Peyer's patch (tissue), 4 donors: ENCODE results near the gene MRTFB. TPM values are rescaled to one million over a fixed set of nuclear protein-coding genes. Genes with fewer than 3 reads are reported as not detected.
A peak's percentile ranks its signal among the peaks of the same experiment; 100 is the strongest.

ENCODE experiments used
- DNase-seq, 3 donors: peaks; one replicate each; pipeline ENCODE4 v3.0.0-alpha.2; 2017 to 2019
- H3K27ac ChIP-seq, 4 donors: fragments of 200-600 bp; sonication (generic); one replicate each; pipeline ENCODE4 v1.5.1; 2016 to 2019
- H3K27me3 ChIP-seq, 2 donors: fragments of 200-600 bp; sonication (generic); one replicate each; pipeline ENCODE4 v1.5.1; 2019
- H3K36me3 ChIP-seq, 3 donors: fragments of 200-600 bp; sonication (generic); one replicate each; pipeline ENCODE4 v1.5.1; 2016 to 2019
- H3K4me1 ChIP-seq, 4 donors: fragments of 200-600 bp; sonication (generic); one replicate each; pipeline ENCODE4 v1.5.1; 2016 to 2019
- H3K4me3 ChIP-seq, 4 donors: fragments of 200-600 bp; sonication (generic); 1 replicate in 3 of 4; 2 replicates in 1 of 4; pipeline ENCODE4 v1.5.1; 2016 to 2019; ENCODE audit warnings: mild to moderate bottlenecking in 1 of 4
- H3K9me3 ChIP-seq, 4 donors: fragments of 200-600 bp; sonication (generic); one replicate each; pipeline ENCODE4 v1.5.1; 2016 to 2019; ENCODE audit warnings: mild to moderate bottlenecking in 1 of 4
- POLR2A ChIP-seq, 2 donors: fragments of 450-650 bp; IDR thresholded peaks; one replicate each; pipeline ENCODE4 v1.5.1; 2017; ENCODE audit warnings: antibody characterized with exemption in 2 of 2, mild to moderate bottlenecking in 2 of 2, moderate library complexity in 2 of 2
- total RNA-seq, 4 donors: library from RNA; depleted of rRNA; stranded (reverse); fragments of >200 nt; gene quantifications; one replicate each; pipeline ENCODE4 v1.1.0, GENCODE V29; 2016
- TF ChIP-seq, protein P1 (sequence below), 6 experiments: fragments of 450-650 bp in 4 of 6; fragments of 200-600 bp in 2 of 6; sonication (generic) in 1 of 6; IDR thresholded peaks; one replicate each; pipeline ENCODE4 v1.5.1; 2017 to 2019; ENCODE audit warnings: antibody characterized with exemption in 6 of 6, mild to moderate bottlenecking in 3 of 6, moderate library complexity in 1 of 6

Gene MRTFB
- total RNA-seq, 4 donors from 2014 or later = 42.2 to 136 (median 68.7) TPM

- Histone ChIP-seq H3K27ac (peak overlapping the region in 1 of 4 donors; percentile 65), H3K36me3 (no peaks in the 10 kb centered on the region), H3K4me3 (no peak overlapping the region), H3K4me1 (peaks cover 0 to 35% (median 0%) of the 10 kb centered on the region in 4 donors), H3K9me3 (no peaks in the 10 kb centered on the region), H3K27me3 (no peaks in the 10 kb centered on the region)
- DNase-seq = no peak
- no peak for TF ChIP-seq POLR2A (IDR thresholded peaks at IDR 0.05)
- TF ChIP-seq, protein P1, sequence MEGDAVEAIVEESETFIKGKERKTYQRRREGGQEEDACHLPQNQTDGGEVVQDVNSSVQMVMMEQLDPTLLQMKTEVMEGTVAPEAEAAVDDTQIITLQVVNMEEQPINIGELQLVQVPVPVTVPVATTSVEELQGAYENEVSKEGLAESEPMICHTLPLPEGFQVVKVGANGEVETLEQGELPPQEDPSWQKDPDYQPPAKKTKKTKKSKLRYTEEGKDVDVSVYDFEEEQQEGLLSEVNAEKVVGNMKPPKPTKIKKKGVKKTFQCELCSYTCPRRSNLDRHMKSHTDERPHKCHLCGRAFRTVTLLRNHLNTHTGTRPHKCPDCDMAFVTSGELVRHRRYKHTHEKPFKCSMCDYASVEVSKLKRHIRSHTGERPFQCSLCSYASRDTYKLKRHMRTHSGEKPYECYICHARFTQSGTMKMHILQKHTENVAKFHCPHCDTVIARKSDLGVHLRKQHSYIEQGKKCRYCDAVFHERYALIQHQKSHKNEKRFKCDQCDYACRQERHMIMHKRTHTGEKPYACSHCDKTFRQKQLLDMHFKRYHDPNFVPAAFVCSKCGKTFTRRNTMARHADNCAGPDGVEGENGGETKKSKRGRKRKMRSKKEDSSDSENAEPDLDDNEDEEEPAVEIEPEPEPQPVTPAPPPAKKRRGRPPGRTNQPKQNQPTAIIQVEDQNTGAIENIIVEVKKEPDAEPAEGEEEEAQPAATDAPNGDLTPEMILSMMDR (IDR thresholded peaks at IDR 0.05) = no peak
Measured at GRCh38 chr16:14102925-14103720, 32.0 kb downstream of the MRTFB start.

- Histone ChIP-seq H3K36me3 (no peaks in the 10 kb centered on the region), H3K27ac (no peak overlapping the region), H3K27me3 (no peaks in the 10 kb centered on the region), H3K9me3 (no peaks in the 10 kb centered on the region), H3K4me3 (no peak overlapping the region), H3K4me1 (peaks cover 0 to 26% (median 0%) of the 10 kb centered on the region in 4 donors)
- TF ChIP-seq, protein P1 (IDR thresholded peaks at IDR 0.05) = no peak
- no peak for TF ChIP-seq POLR2A (IDR thresholded peaks at IDR 0.05)
- no peak for DNase-seq
Measured at GRCh38 chr16:14104066-14104465, 32.9 kb downstream of the MRTFB start.

GRCh38 chr16:14105760-14106375, 34.7 kb downstream of the MRTFB start:
- Histone ChIP-seq H3K27ac (no peak overlapping the region), H3K4me3 (no peak overlapping the region), H3K9me3 (no peaks in the 10 kb centered on the region), H3K4me1 (peaks cover 0 to 36% (median 0%) of the 10 kb centered on the region in 4 donors), H3K27me3 (no peaks in the 10 kb centered on the region), H3K36me3 (no peaks in the 10 kb centered on the region)
- no peak for DNase-seq
- TF ChIP-seq POLR2A (IDR thresholded peaks at IDR 0.05) = no peak

GRCh38 chr16:14106457-14106856, 35.3 kb downstream of the MRTFB start:
- H3K27me3 ChIP-seq = no peaks in the 10 kb centered on the region
- DNase-seq = no peak
- H3K4me1 ChIP-seq = peaks cover 0 to 38% (median 0%) of the 10 kb centered on the region in 4 donors
- no peaks in the 10 kb centered on the region for H3K9me3 ChIP-seq
- no peak overlapping the region for H3K4me3 ChIP-seq
- no peak overlapping the region for H3K27ac ChIP-seq
- TF ChIP-seq POLR2A (IDR thresholded peaks at IDR 0.05) = no peak
- TF ChIP-seq, protein P1 (IDR thresholded peaks at IDR 0.05) = no peak
- H3K36me3 ChIP-seq = no peaks in the 10 kb centered on the region

DNA sequence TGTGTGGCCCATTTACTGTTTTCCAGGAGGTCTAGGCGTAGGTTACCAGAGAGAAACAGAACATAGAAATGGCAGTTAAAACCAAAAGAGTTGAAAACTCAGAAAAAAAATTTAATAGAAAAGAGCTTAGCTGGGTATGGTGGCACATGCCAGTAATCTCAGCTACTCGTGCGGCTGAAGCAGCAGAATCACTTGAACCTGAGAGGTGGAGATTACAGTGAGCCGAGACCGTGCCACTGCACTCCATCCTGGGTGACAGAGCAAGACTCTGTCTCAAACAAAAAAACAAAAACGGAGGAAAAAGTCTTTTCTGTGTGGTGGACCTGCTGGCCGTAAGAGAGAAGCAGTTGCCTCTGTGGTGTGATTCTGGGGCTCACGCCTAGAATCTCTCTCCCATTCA, 35.8 kb downstream of the MRTFB start:
- TF ChIP-seq, protein P1 (IDR thresholded peaks at IDR 0.05) = no peak
- TF ChIP-seq POLR2A (IDR thresholded peaks at IDR 0.05) = no peak
- H3K27ac ChIP-seq = no peak overlapping the region
- H3K4me1 ChIP-seq = peaks cover 0 to 38% (median 0%) of the 10 kb centered on the region in 4 donors
- H3K36me3 ChIP-seq = no peaks in the 10 kb centered on the region
- DNase-seq = no peak
- no peaks in the 10 kb centered on the region for H3K27me3 ChIP-seq
- H3K4me3 ChIP-seq = no peak overlapping the region
- H3K9me3 ChIP-seq = no peaks in the 10 kb centered on the region
